GM18517 (cell line): ENCODE results near the gene TMEM164.

Experiments
- ATAC-seq: cut with Tn5 transposase; IDR thresholded peaks from one replicate; pipeline ENCODE4 v1.9.1; 2021; ENCODE audit warnings: mild to moderate bottlenecking, moderate library complexity; ENCODE audit not compliant: unreplicated experiment

Gene TMEM164

DNA sequence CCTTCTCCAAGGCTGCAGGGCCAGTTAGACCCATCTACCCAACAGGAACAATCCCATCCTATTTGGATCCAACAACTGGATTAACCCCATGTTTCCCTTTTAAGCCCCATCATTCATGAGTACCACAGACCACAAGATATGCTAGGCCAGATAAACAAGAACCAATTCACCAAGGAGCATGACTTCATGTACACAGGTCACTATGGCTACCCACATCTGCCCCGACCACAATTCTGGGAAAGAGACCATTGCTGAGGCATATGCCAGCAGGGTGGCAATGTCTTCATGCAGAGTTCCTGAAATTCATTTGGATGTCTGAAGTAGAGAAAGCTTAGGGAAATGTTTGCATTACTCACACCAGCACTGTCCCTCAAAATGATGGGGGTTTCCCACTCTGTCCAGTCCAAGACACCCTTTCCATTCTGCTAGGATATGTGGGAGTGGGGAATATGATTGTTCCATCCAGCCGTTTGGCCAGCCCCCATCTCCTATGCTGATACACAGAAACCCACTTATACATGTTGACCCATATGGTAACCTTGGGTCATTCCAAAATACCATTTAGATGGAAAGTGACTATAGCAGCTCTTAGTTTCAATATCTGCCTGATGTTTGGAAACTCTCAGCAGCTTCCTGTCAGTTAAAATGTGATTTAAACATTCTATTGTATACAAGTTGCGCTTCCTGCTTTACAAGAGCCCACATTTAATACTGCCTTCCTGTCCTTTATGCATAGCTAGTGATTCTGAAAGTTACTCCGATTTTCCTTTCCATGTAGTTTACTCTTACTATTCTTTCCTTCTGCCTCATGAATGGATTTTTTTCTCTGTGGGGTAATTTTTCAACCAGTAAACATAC is 186.0 kb downstream of the TMEM164 start:
- ATAC-seq = no peak

DNA sequence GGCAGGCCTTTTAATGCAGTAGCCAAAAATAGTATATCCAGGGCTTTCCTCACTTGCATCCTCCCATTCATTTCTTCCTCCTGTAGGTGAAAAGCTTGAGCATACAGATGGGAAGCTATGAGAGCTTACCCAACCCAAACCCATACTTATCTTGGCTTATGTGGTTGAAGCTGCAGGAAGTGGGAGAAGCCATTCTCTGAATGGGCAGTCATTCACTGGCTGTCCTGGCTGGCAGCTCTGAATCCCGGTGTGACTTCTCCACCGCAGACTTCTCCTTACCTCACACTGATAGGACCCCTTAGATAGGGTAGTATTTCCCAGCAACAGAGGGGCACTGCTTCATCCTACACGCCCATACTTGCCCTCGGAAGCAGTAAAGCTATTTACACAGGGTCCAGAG is 189.6 kb downstream of the TMEM164 start:
- ATAC-seq = no peak

DNA sequence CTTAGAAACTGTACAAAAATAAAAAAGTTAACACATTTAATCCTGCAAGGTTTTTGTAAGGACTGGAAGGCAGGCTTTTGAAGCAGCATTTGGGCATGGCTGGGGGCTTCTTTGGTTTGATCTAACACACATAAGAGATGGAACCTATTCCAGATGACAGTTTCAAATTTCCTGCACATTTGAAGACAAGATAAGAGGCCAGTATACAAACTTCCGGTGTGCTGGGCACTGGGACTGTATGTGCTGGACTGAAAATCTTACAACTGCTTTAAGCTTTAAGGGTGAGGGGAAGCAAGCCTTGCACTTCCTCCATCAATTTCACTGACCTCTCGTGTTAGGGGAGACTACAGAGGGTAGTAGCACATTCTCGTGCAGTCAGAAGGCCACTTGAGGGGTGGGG is 192.1 kb downstream of the TMEM164 start:
- ATAC-seq = no peak

DNA sequence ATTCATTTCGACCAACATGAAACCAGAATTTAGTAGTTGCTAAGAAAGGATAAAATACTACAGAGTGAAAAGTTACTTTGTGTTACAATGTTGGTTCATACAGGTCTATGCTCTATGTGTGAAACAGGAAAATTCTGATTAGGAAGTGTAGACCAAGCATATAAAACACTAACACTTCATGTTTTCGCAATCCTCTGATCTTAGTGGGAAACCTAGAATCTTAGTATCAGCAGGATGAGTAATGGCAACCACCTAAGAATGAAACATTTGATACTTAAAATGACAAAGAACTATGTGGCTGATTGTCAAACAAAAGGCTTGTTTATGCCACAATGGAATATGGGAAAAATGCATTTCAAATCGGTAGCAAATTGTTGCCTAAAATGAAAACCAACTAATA is 198.9 kb downstream of the TMEM164 start:
- no peak for ATAC-seq

DNA sequence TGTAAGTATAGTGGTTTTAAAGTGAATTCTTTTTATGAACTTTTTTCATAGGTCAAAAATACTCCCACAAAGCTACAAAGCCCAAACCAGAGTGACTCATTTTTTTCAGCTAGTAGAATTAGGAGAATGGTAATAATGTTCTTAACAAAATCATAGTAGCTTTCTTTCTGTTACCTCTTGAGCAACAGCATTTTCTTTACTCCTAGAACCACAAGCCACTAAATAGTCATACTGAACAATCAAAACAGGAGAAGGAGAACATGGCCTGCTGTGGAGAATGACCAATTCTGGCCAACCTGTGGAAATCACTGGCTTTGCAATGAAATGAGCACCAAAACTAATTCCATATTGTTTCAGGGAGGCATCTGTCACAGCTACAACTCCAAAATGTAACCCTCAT is 202.1 kb downstream of the TMEM164 start:
- ATAC-seq = no peak

DNA sequence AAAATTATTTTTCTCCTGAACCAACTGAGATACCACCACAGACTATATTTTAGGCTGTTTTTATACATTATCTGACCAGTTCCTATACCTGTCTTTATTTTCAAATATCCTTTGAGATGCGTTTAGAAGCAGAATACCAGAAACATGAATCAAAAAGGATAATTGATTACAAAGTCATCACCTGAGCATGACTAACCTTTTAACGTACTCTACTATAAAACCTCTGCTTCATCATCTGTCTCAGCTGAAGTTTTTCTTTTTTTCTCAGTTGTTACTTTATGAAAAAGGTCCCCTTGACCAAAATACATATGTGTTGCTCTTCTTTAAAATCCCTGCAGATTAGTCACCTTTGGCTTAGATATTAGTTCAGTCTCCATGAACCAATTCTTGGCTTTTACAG is 205.2 kb downstream of the TMEM164 start:
- no peak for ATAC-seq

DNA sequence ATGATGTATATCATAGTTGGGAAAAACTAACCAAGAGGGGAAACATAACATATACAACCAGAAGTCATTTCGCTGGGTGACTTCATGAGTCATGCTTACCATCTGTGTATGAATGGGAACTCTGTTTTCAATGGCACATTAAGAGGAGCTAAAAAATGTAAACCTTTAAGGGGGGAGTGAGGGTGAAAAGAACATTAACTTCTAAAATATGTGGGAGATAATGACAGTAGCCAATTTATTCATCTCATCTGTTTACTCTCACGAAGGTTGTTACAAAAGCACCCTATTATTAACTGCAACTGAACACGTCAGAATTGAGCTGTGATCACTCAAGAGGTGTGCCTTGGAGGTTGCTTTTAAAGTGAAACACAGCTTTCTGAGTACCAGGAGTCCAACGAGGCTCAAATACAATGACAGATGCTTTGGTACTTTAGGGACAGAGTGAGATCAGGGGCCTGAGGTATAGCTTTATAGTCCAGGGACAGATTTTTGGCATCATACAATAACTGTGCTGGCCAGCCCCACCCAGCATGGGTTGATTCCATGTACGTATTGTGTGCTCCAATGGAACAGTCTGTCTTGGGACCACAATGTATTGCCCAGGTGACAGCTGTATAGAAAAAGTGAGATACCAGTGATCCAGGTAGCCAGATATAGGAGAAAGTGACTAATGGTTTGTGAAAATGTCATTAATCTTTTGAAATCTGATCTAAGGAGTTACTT is 207.7 kb downstream of the TMEM164 start:
- ATAC-seq = no peak

DNA sequence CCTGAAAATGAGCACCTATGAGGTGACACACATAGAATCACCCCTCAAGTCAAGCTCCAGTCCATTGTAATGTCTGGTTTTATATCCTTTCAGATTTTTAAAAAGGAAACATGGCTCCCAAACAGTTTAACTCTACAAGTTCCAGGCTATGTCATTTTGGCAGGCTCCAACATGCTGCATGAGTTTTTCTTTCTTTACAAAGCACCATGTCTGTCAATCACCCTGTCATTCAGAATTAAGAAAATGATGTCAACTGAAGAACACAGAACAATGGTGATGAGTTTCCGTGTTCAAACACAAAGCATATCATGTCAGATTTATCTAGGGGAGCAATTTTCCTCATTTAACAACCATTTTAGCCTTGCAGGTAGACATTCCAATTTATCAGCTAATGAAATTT is 208.4 kb downstream of the TMEM164 start:
- no peak for ATAC-seq

DNA sequence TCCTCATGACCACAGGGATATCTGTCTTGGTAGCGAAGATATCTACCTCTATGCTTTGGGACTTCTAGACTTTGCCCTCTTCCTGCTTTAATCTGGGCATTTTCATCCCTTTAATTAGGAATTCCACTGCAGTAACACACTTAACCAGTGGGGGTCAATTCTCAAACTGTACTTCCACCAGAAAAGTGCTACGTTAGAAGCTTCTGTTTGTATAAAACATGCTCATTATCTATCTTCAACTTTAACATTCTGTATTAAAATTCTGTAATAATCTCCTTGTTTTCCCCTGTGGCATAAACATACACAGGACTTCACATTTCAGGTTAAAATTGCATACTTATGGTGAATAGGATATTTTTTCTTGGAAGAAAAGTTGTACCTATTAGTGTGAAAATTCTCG is 209.4 kb downstream of the TMEM164 start:
- ATAC-seq = no peak

DNA sequence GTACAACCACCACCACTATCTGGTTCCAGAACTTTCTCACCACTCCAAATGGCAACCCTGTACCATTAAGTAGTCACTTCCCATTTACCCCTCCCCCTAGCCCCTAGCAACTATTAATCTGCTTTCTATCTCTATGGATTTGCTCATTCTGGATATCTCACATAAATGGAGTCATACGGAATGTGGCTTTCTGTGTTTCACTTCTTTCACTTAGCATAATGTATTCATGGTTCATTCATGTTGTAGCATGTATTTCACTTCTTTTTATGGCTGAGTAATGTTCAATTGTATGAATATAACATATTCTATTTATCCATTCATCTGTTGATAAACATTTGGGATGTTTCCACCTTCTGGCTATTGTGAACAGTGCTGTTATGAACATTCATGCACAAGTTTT is 210.3 kb downstream of the TMEM164 start:
- no peak for ATAC-seq

DNA sequence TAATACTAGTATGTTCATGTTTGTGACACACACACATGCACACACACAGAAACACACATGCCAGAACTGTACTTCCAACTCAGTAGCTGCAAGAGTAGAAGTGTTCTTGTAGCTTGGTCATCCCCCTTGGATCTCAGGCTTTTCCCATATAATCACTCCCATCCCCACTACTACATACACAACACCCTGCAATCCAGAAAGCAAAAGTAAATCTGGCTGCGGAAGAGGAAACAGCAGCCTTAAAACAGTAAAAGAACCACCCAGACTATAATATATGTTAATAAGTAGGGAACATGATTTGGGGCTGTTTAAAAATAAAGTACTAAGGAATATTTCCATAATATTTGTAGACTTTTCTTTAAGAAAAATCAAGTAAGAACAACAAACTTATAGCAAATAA is 211.8 kb downstream of the TMEM164 start:
- ATAC-seq = no peak

DNA sequence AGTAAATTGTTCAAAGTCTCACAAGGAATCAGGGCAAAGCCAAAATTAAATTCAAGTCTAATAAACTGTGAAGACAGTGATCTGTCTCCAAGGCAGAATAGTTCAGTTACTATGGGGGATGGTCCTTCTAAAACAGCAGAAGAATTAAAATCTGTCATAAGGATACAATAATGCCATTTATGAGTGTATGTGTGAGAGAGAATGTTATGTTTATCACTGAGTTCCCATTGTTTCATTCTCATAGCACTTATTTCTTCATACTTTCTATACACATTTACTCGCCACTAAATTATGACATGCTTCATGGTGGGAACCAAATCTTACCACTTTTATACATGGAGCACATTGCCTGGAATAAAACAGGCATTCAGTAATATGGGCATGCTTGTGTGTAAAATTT is 212.5 kb downstream of the TMEM164 start:
- no peak for ATAC-seq

DNA sequence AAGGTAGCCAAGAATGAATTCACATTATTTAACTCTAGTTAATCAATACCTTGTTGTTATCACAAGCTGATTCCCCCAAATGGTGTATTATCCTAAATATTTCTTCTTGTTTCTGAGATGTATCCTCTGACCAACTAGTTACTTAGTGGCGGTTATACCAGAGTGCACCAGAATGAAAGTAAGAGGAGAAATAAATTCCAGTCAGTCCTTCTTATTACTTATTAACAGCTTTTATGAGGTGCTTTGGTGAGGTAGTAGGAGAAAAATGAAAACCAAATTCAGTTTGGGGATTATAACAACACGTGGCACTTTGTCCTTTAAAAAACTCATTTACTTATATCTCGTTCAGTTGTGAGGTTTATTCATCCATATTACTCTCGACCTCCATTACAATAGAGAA is 213.1 kb downstream of the TMEM164 start:
- ATAC-seq = no peak

DNA sequence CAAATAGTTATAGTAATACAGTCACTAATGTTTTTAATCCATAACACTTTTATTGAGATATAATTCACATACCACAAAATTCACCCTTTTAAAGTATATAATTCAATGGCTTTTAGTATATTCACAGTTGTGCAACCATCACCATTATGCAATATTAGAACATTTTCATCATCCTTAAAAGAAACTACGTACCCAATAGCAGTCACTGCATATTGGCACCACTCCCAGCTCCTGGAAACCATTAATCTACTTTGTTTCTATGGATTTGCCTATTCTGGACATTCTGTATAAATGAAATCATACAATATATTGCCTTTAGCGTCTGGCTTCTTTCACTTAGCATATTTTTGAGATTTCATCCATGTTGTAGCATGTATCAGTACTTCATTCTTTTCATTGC is 215.7 kb downstream of the TMEM164 start:
- ATAC-seq = no peak

DNA sequence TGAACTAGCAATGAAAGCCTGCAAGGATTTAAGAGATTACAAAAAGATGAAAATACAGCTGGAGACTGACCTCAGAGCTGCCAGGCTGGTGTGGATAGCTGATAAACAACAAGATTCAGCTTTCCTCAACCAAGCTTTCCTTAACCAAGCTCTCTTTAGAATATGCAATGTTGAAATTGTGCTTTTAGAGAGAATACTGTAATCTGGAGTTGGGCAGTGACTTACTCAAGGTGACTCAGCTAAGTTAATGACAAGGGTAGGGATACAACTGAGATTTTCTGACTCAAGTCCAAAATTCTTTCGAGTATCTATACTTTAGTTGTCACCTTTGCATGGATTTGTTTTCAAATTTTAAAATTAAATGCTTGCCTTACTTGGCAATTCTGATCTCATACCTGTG is 217.0 kb downstream of the TMEM164 start:
- ATAC-seq = no peak

DNA sequence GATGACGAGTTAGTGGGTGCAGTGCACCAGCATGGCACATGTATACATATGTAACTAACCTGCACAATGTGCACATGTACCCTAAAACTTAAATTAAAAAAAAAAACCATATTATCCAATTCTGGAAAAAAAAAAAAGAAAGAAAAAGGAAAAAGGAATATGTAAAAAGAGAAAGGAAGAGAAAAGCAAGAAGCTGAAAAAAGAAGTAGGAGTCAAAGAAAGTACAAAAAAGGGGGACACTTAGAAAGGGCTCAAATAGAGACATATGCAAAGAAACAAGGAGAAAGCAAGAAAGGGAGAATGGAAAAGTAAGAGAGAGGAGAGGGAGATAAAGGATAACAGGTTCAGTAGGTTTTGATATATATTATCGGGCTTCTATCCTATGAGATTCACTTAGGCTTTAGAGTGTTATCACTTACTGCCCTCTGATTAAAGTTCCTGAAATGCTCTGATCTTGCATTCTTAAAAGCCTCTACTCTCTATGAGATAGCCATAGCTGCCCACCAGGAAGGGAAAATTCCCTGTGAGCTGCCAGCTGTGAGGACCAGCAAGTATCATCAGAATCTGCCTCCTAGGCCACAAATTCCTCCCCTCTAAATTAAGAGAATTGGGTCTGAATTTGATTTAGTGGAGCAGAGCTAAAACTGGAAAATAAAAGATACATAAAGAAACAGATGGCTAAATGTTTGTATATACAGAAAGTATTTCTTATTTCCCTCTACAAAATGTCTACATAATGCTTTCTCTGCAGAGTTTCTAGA is 219.8 kb downstream of the TMEM164 start:
- ATAC-seq = no peak

DNA sequence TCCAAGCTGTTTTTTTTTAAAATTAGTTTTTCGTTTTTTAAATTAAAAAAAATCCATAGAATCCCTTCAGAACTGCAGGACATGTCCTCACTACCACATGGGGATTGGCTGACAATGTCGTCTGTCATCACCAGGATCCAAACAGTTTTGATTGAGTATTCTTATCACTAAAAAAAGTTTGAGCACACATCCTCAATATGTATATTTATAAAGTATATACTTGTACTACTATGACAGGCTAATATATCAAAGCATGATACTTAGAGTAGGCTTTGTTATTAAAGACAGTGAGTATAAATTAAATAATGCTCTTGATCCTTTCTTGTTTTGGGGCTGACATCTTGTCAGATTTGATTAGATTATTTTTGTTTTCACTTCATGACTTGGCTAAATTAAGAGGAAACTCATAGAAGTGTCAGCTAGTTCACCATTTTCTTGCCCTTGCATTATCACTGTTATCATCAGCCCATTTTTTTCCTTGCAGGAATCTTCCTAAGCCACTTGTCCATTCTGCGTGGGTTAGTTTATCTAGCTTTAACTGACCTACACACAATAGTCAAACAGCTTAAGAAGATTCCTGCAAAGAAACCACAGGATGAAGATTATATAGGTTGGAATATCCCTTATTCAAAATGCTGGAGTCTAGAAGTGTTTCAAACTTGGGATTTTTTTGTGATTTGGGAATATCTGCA is 222.2 kb downstream of the TMEM164 start:
- no peak for ATAC-seq

DNA sequence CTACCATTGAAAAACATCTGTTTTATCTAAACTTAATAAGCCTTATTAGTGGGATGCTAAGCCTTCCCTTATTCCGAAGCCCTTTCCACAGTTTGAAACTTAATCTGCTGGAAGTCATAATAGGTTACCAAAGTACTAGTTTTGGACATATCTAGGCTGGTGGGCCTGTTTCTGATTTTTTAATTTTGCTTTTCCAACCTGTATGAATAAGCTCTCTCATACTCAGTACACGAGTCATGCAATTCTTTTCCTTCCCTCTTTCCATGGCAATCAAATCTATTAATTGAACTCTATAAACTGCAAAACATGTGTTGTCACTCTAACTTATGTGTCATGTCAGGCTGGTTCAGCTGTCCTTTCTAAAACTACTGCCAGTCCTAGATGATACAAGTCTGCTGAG is 224.0 kb downstream of the TMEM164 start:
- no peak for ATAC-seq
